PC-3 (cell line): Measurements from ENCODE around the gene TCAF1. TPM values are rescaled to one million over a fixed set of nuclear protein-coding genes. Genes with fewer than 3 reads are reported as not detected.
A peak's percentile ranks its signal among the peaks of the same experiment; 100 is the strongest.
"Not testable (repeated sequence)": the region's sequence is repeated elsewhere in the genome, so short reads cannot be mapped to it uniquely, and the experiment has no call there.

Experiments used
- ATAC-seq: fragments of 200-7000 bp; cut with Tn5 transposase; 2 replicates; pipeline ENCODE4 v1.9.1; 2020; ENCODE audit warnings: mild to moderate bottlenecking, moderate library complexity
- BruUV-seq: library from RNA; stranded (reverse); fragments of 400-500 nt; replicated peaks from 2 replicates; lab custom pipeline; 2021; lab: Mats Ljungman, UMichigan
- CTCF ChIA-PET: fragments of 300-600 bp; sonication (Branson Sonifier 250); formaldehyde crosslinking; loops from one replicate; lab custom pipeline; 2022; ENCODE audit warnings: antibody characterized with exemption; lab: Charles Lee
- POLR2A ChIA-PET: fragments of 300-600 bp; sonication (Branson Sonifier 250); formaldehyde crosslinking; loops from one replicate; lab custom pipeline; 2022; ENCODE audit warnings: antibody characterized with exemption; ENCODE audit not compliant: unreplicated experiment; lab: Charles Lee
- DNase-seq: peaks from one replicate; pipeline ENCODE4 v3.0.0-alpha.2; 2015
- H2AFZ ChIP-seq: fragments of 300-600 bp; sonication (generic); 2 replicates; pipeline ENCODE4 v1.6.0; 2016; ENCODE audit warnings: antibody characterized with exemption, low read length
- H3F3A ChIP-seq: fragments of 300-600 bp; sonication (generic); one replicate; pipeline ENCODE4 v1.6.0; 2017; ENCODE audit warnings: antibody characterized with exemption, low read length, control low read depth, mild to moderate bottlenecking; ENCODE audit not compliant: unreplicated experiment
- H3K27ac ChIP-seq: fragments of 300-600 bp; sonication (generic); 2 replicates; pipeline ENCODE4 v1.5.1; 2016; ENCODE audit warnings: mild to moderate bottlenecking, low read length
- H3K27me3 ChIP-seq: fragments of 300-600 bp; sonication (generic); 2 replicates; pipeline ENCODE4 v1.6.1; 2016; ENCODE audit warnings: low read length, mixed read lengths
- H3K36me3 ChIP-seq: fragments of 300-600 bp; sonication (generic); 2 replicates; pipeline ENCODE4 v1.6.1; 2016; ENCODE audit warnings: low read depth, mixed run types, low read length, mixed read lengths
- H3K4me1 ChIP-seq: fragments of 300-600 bp; sonication (generic); 2 replicates; pipeline ENCODE4 v1.5.1; 2016; ENCODE audit warnings: low read length; ENCODE audit not compliant: insufficient read depth
- H3K4me2 ChIP-seq: fragments of 300-600 bp; sonication (generic); 2 replicates; pipeline ENCODE4 v1.6.0; 2016; ENCODE audit warnings: low read length
- H3K4me3 ChIP-seq: fragments of 300-600 bp; sonication (generic); 2 replicates; pipeline ENCODE4 v1.5.1; 2016; ENCODE audit warnings: mild to moderate bottlenecking, low read length, mixed read lengths
- H3K79me2 ChIP-seq: fragments of 300-600 bp; sonication (generic); 2 replicates; pipeline ENCODE4 v1.6.1; 2017; ENCODE audit warnings: low read length, mixed read lengths
- H3K9ac ChIP-seq: fragments of 300-600 bp; sonication (generic); 2 replicates; pipeline ENCODE4 v1.6.0; 2016; ENCODE audit warnings: mild to moderate bottlenecking, low read length
- H3K9me2 ChIP-seq: fragments of 300-600 bp; sonication (generic); replicated peaks from 2 replicates; pipeline ENCODE4 v1.6.1; 2016; ENCODE audit warnings: mixed run types, low read length, mixed read lengths
- H3K9me3 ChIP-seq: fragments of 300-600 bp; sonication (generic); 2 replicates; pipeline ENCODE4 v1.6.1; 2016; ENCODE audit warnings: low read length, mixed read lengths
- H4K20me1 ChIP-seq: fragments of 300-600 bp; sonication (generic); 2 replicates; pipeline ENCODE4 v1.6.1; 2016; ENCODE audit warnings: low read length, mixed read lengths
- intact Hi-C: fragments of 100-400 bp; cut with micrococcal nuclease; formaldehyde crosslinking; loops from 2 replicates; pipeline ENCODE4 v1.9.0; 2023
- total RNA-seq: library from RNA; depleted of rRNA; stranded (reverse); fragments of >200 nt; gene quantifications from 2 replicates; pipeline ENCODE4 v1.2.3, GENCODE V29; 2014

Gene TCAF1
- total RNA-seq, 1 experiment from 2014 or later: 12.4 TPM

GRCh38 chr7:143836088-143836487, 65.9 kb downstream of the TCAF1 start:
- BruUV-seq: TSS peak; percentile 85
- peak; percentile 25 for ATAC-seq
- H3F3A ChIP-seq, H3K27ac ChIP-seq, H3K4me3 ChIP-seq, POLR2A ChIA-PET, H3K4me2 ChIP-seq, H2AFZ ChIP-seq, H3K4me1 ChIP-seq, DNase-seq, H4K20me1 ChIP-seq, H3K9ac ChIP-seq, H3K36me3 ChIP-seq, H3K9me2 ChIP-seq, CTCF ChIA-PET, intact Hi-C loops, H3K79me2 ChIP-seq, H3K9me3 ChIP-seq, H3K27me3 ChIP-seq: not testable (repeated sequence)

GRCh38 chr7:143826578-143826977, 75.4 kb downstream of the TCAF1 start:
- H3K9me3 ChIP-seq, POLR2A ChIA-PET, H2AFZ ChIP-seq, CTCF ChIA-PET, H3K4me2 ChIP-seq, H3K4me1 ChIP-seq, BruUV-seq, intact Hi-C loops, H3F3A ChIP-seq, H3K36me3 ChIP-seq, H3K9ac ChIP-seq, H3K79me2 ChIP-seq, H3K9me2 ChIP-seq, H4K20me1 ChIP-seq, DNase-seq, ATAC-seq, H3K27me3 ChIP-seq, H3K4me3 ChIP-seq, H3K27ac ChIP-seq: not testable (repeated sequence)

GRCh38 chr7:143824295-143825135, 77.5 kb downstream of the TCAF1 start:
- H3K79me2 ChIP-seq, H4K20me1 ChIP-seq, CTCF ChIA-PET, H3K36me3 ChIP-seq, intact Hi-C loops, H3K4me1 ChIP-seq, H3K27me3 ChIP-seq, H3F3A ChIP-seq, H2AFZ ChIP-seq, H3K4me3 ChIP-seq, POLR2A ChIA-PET, H3K9me3 ChIP-seq, DNase-seq, H3K9ac ChIP-seq, H3K4me2 ChIP-seq, H3K9me2 ChIP-seq: not testable (repeated sequence)
- TSS peak; percentile 41 for BruUV-seq
- ATAC-seq: peak; percentile 67
- 0 out of 2 replicates have a peak overlapping the region, but pooled peaks have one; percentile 32 for H3K27ac ChIP-seq

- H3K4me3 ChIP-seq, H3K9me3 ChIP-seq, H3F3A ChIP-seq, H3K9ac ChIP-seq, H3K9me2 ChIP-seq, H3K79me2 ChIP-seq, BruUV-seq, H3K36me3 ChIP-seq, DNase-seq, intact Hi-C loops, H3K27me3 ChIP-seq, POLR2A ChIA-PET, H2AFZ ChIP-seq, CTCF ChIA-PET, H4K20me1 ChIP-seq, H3K4me1 ChIP-seq: not testable (repeated sequence)
- Histone ChIP-seq H3K27ac (peak overlapping the region; percentile 71), H3K4me2 (peak overlapping the region; percentile 49)
- peak; percentile 77 for ATAC-seq
These were observed 78.2 kb downstream of the TCAF1 start for GRCh38 chr7:143823634-143824294.

GRCh38 chr7:143821392-143822277, 80.3 kb downstream of the TCAF1 start:
- ATAC-seq, H3F3A ChIP-seq, H3K4me2 ChIP-seq, H4K20me1 ChIP-seq, H3K36me3 ChIP-seq, H3K27ac ChIP-seq, POLR2A ChIA-PET, H3K9ac ChIP-seq, H3K27me3 ChIP-seq, H2AFZ ChIP-seq, H3K4me3 ChIP-seq, BruUV-seq, intact Hi-C loops, H3K4me1 ChIP-seq, H3K9me2 ChIP-seq, H3K79me2 ChIP-seq, H3K9me3 ChIP-seq, CTCF ChIA-PET, DNase-seq: not testable (repeated sequence)

- H3K4me2 ChIP-seq, POLR2A ChIA-PET, H3K27ac ChIP-seq, H2AFZ ChIP-seq, intact Hi-C loops, H4K20me1 ChIP-seq, H3K9me3 ChIP-seq, H3K27me3 ChIP-seq, H3F3A ChIP-seq, H3K36me3 ChIP-seq, H3K9me2 ChIP-seq, BruUV-seq, H3K9ac ChIP-seq, CTCF ChIA-PET, H3K4me1 ChIP-seq, H3K4me3 ChIP-seq, DNase-seq, H3K79me2 ChIP-seq: not testable (repeated sequence)
- ATAC-seq: peak; percentile 42
These were observed 84.1 kb downstream of the TCAF1 start for GRCh38 chr7:143817873-143818272.
